Measurements from ENCODE around the gene ISCU.

Gene ISCU

GRCh38 chr12:108562348-108563135, at the start of gene ISCU:
TSS of gene ISCU (plus strand) at chr12:108562596. CDS start at chr12:108562623, 27 bp downstream.
- DNase-seq (ENCODE audit: insufficient read length, low spot score) (peak; percentile 93), FAIRE-seq (peak; percentile 23)

- DNase-seq (ENCODE audit: insufficient read length, low spot score), result no peak
- no peak for FAIRE-seq
Observed at GRCh38 chr12:108514468-108514972, 47.9 kb upstream of the ISCU start.

GRCh38 chr12:108514973-108515814, 47.2 kb upstream of the ISCU start, which contains the start of gene FICD:
TSS of gene FICD (plus strand) at chr12:108515277. CDS start at chr12:108516973, 1,696 bp downstream.
- FAIRE-seq (peak; percentile 92), DNase-seq (ENCODE audit: insufficient read length, low spot score) (peak; percentile 97)

- DNase-seq (ENCODE audit: insufficient read length, low spot score) (no peak), FAIRE-seq (no peak)
Observed at GRCh38 chr12:108515916-108516315, 46.5 kb upstream of the ISCU start.

GRCh38 chr12:108516511-108517275, 45.7 kb upstream of the ISCU start:
- no peak for DNase-seq (ENCODE audit: insufficient read length, low spot score)
- no peak for FAIRE-seq

GRCh38 chr12:108517288-108518100, 44.9 kb upstream of the ISCU start:
- no peak for FAIRE-seq

GRCh38 chr12:108518101-108518715, 44.2 kb upstream of the ISCU start:
- DNase-seq (ENCODE audit: insufficient read length, low spot score) (no peak), FAIRE-seq (no peak)

More at GRCh38 chr12:108517288-108518100, 44.9 kb upstream of the ISCU start:
- no peak for DNase-seq (ENCODE audit: insufficient read length, low spot score)

- FAIRE-seq, result peak; percentile 26
- no peak for DNase-seq (ENCODE audit: insufficient read length, low spot score)
Observed at GRCh38 chr12:108518716-108519496, 43.5 kb upstream of the ISCU start.

GRCh38 chr12:108519558-108519957, 42.8 kb upstream of the ISCU start:
- FAIRE-seq (no peak), DNase-seq (ENCODE audit: insufficient read length, low spot score) (no peak)

GRCh38 chr12:108523365-108523764, 39.0 kb upstream of the ISCU start:
- DNase-seq (ENCODE audit: insufficient read length, low spot score), result no peak

GRCh38 chr12:108525681-108526080, 36.7 kb upstream of the ISCU start:
- DNase-seq (ENCODE audit: insufficient read length, low spot score), result no peak
- no peak for FAIRE-seq

More at GRCh38 chr12:108523365-108523764, 39.0 kb upstream of the ISCU start:
- no peak for FAIRE-seq

GRCh38 chr12:108526482-108527165, 35.8 kb upstream of the ISCU start:
- no peak for FAIRE-seq
- no peak for DNase-seq (ENCODE audit: insufficient read length, low spot score)

GRCh38 chr12:108527166-108527496, 35.3 kb upstream of the ISCU start:
- FAIRE-seq (no peak), DNase-seq (ENCODE audit: insufficient read length, low spot score) (no peak)

GRCh38 chr12:108530161-108530560, 32.2 kb upstream of the ISCU start:
- FAIRE-seq, result no peak
- DNase-seq (ENCODE audit: insufficient read length, low spot score), result no peak

- DNase-seq (ENCODE audit: insufficient read length, low spot score) (no peak), FAIRE-seq (no peak)
Observed at GRCh38 chr12:108531929-108532848, 30.2 kb upstream of the ISCU start.

GRCh38 chr12:108538146-108538545, 24.2 kb upstream of the ISCU start:
- DNase-seq (ENCODE audit: insufficient read length, low spot score) (no peak), FAIRE-seq (no peak)

GRCh38 chr12:108538616-108539195, 23.7 kb upstream of the ISCU start:
- FAIRE-seq (no peak), DNase-seq (ENCODE audit: insufficient read length, low spot score) (no peak)

Measured in HTR-8/SVneo (cell line).